PC-9 (cell line): ENCODE results near the gene SEC24C.

Experiments used
- EZH2 ChIP-seq: fragments of 200-600 bp; sonication (generic); IDR thresholded peaks from 2 replicates; pipeline ENCODE4 v1.8.0; 2017; ENCODE audit warnings: antibody characterized with exemption, low read depth
- TF ChIP-seq, protein P1 (sequence below): fragments of 200-600 bp; sonication (generic); conservative IDR thresholded peaks from 2 replicates; pipeline ENCODE4 v1.6.1; 2017; ENCODE audit warnings: mixed run types, antibody characterized with exemption, mild to moderate bottlenecking, moderate library complexity

DNA sequence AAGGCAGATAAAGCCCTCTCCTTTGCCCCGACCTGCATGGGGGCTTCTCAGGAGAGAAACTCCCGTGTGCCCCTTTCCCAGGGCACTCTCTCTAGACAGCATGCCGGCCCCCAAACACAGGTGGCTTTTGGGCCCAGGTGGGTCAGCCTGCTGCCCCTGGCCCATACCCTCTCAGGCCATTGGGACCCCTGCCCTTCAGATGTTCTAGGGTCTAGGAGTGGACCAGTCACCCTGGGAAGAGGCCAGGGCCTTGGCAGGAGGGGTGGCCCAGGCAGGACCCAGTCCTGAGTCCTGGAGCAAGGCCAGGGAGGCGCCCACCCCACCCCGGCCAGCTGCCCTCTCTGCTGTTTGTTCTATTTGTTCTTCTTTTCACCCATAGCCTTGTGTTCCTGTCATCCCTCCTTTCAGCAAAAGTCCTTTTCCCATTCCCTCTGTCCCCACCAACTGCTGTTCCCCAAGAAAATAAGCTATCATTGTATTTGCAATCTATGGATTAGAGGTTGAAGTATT lies 9.3 kb upstream of the SEC24C start:
- TF ChIP-seq, protein P1, sequence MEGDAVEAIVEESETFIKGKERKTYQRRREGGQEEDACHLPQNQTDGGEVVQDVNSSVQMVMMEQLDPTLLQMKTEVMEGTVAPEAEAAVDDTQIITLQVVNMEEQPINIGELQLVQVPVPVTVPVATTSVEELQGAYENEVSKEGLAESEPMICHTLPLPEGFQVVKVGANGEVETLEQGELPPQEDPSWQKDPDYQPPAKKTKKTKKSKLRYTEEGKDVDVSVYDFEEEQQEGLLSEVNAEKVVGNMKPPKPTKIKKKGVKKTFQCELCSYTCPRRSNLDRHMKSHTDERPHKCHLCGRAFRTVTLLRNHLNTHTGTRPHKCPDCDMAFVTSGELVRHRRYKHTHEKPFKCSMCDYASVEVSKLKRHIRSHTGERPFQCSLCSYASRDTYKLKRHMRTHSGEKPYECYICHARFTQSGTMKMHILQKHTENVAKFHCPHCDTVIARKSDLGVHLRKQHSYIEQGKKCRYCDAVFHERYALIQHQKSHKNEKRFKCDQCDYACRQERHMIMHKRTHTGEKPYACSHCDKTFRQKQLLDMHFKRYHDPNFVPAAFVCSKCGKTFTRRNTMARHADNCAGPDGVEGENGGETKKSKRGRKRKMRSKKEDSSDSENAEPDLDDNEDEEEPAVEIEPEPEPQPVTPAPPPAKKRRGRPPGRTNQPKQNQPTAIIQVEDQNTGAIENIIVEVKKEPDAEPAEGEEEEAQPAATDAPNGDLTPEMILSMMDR = no peak
- TF ChIP-seq EZH2 = no peak
